NB4 (cell line): ENCODE results near the gene CWC25.

ENCODE experiments used
- CTCF ChIP-seq: IDR thresholded peaks from one replicate; pipeline ENCODE4 v1.5.1; 2012; ENCODE audit warnings: low read depth, low read length
- MAX ChIP-seq: IDR thresholded peaks from 2 replicates; pipeline ENCODE4 v1.6.1; 2011; ENCODE audit warnings: low read depth, low read length
- POLR2A ChIP-seq: IDR thresholded peaks from 2 replicates; pipeline ENCODE4 v1.6.1; 2011; ENCODE audit warnings: mild to moderate bottlenecking; ENCODE audit not compliant: insufficient read length; ENCODE audit errors: extremely low read depth

- peak; percentile 51 for TF ChIP-seq CTCF
- TF ChIP-seq POLR2A: no peak
- peak; percentile 58 for TF ChIP-seq MAX
Observed at GRCh38 chr17:38871247-38872015, 46.3 kb upstream of the CWC25 start.
